A549 (cell line): ENCODE results near the gene HES3. TPM values are rescaled to one million over a fixed set of nuclear protein-coding genes. Genes with fewer than 3 reads are reported as not detected.

ENCODE experiments used
- ATAC-seq, 2 experiments: fragments of 200-7000 bp in 1 of 2; fragments of >200 bp in 1 of 2; cut with Nextera tagmentation in 1 of 2; cut with Tn5 transposase in 1 of 2; 3 replicates each; pipeline versions ENCODE4 v1.8.0 to v1.9.1; 2018 to 2020; ENCODE audit warnings: mild to moderate bottlenecking in 1 of 2, moderate library complexity in 1 of 2
- CTCF ChIA-PET: fragments of 300-600 bp; sonication (Branson Sonifier 250); formaldehyde crosslinking; extraction: SDS; loops from one replicate; lab custom pipeline; 2021; ENCODE audit warnings: antibody characterized with exemption, inconsistent platforms; lab: Yijun Ruan, JAX
- POLR2A ChIA-PET: fragments of 350-600 bp; formaldehyde crosslinking; extraction: SDS; loops from one replicate; lab custom pipeline; 2021; ENCODE audit warnings: antibody characterized with exemption, inconsistent platforms; lab: Yijun Ruan, JAX
- DNase-seq, 2 experiments: peaks; one replicate each; pipeline versions ENCODE4 v3.0.0 to v3.0.0-alpha.2; 2011 to 2016; ENCODE audit warnings: low read depth in 1 of 2, low spot score in 1 of 2
- FAIRE-seq: peaks from 2 replicates; lab custom pipeline; 2011; peaks lifted over from hg19 to GRCh38; lab: Jason Lieb, UNC
- H3K27ac ChIP-seq, 2 experiments: fragments of >200 bp; sonication (Bioruptor Twin); formaldehyde crosslinking; 3 replicates each; pipeline ENCODE4 v1.5.1; 2016 to 2017
- H3K4me1 ChIP-seq: fragments of >200 bp; sonication (Bioruptor Twin); formaldehyde crosslinking; 3 replicates; pipeline ENCODE4 v1.6.1; 2016
- H3K4me2 ChIP-seq: fragments of >200 bp; sonication (Bioruptor Twin); formaldehyde crosslinking; 3 replicates; pipeline ENCODE4 v1.6.1; 2016
- H3K4me3 ChIP-seq: fragments of >200 bp; sonication (Bioruptor Twin); formaldehyde crosslinking; 3 replicates; pipeline ENCODE4 v1.5.1; 2016
- H3K9me3 ChIP-seq: fragments of >200 bp; sonication (Bioruptor Twin); formaldehyde crosslinking; 3 replicates; pipeline ENCODE4 v1.6.1; 2016
- BCL3 ChIP-seq: fragments of >200 bp; sonication (Bioruptor Twin); formaldehyde crosslinking; IDR thresholded peaks from 3 replicates; pipeline ENCODE4 v1.6.1; 2016
- BHLHE40 ChIP-seq: IDR thresholded peaks from 2 replicates; pipeline ENCODE4 v1.6.1; 2012; ENCODE audit warnings: low read depth, low read length, inconsistent platforms
- CTCF ChIP-seq: fragments of >200 bp; sonication (Bioruptor Twin); formaldehyde crosslinking; IDR thresholded peaks from 3 replicates; pipeline ENCODE4 v1.5.1; 2016
- E2F6 ChIP-seq: IDR thresholded peaks from 2 replicates; pipeline ENCODE4 v1.6.1; 2012; ENCODE audit warnings: low read depth, borderline replicate concordance
- EHF ChIP-seq: fragments of 250-450 bp; sonication (Bioruptor Pico); IDR thresholded peaks from 2 replicates; pipeline ENCODE4 v1.5.0; 2020; ENCODE audit warnings: mild to moderate bottlenecking
- EHMT2 ChIP-seq: fragments of 200-600 bp; sonication (generic); IDR thresholded peaks from 2 replicates; pipeline ENCODE4 v1.6.1; 2016; ENCODE audit warnings: antibody characterized with exemption, low read depth, mild to moderate bottlenecking, moderate library complexity
- ELK1 ChIP-seq: fragments of 150-350 bp; IDR thresholded peaks from 2 replicates; pipeline ENCODE4 v1.6.1; 2014; ENCODE audit warnings: low read depth, mild to moderate bottlenecking, low read length
- GATA3 ChIP-seq: IDR thresholded peaks from 2 replicates; pipeline ENCODE4 v1.6.1; 2012; ENCODE audit warnings: borderline replicate concordance
- HDAC2 ChIP-seq: fragments of 200-600 bp; sonication (generic); IDR thresholded peaks from 2 replicates; pipeline ENCODE4 v1.6.1; 2016
- HES2 ChIP-seq: fragments of >200 bp; sonication (Bioruptor Twin); formaldehyde crosslinking; IDR thresholded peaks from 2 replicates; pipeline ENCODE4 v1.6.1; 2016
- HOXB5 ChIP-seq: fragments of 250-450 bp; sonication (Bioruptor Pico); IDR thresholded peaks from 2 replicates; pipeline ENCODE4 v1.5.0; 2020; ENCODE audit warnings: mild to moderate bottlenecking, moderate library complexity
- JUNB ChIP-seq: fragments of >200 bp; sonication (Bioruptor Twin); formaldehyde crosslinking; IDR thresholded peaks from 2 replicates; pipeline ENCODE4 v1.6.1; 2016
- MAX ChIP-seq: IDR thresholded peaks from 2 replicates; pipeline ENCODE4 v1.6.1; 2012
- MAZ ChIP-seq: fragments of 150-350 bp; IDR thresholded peaks from 2 replicates; pipeline ENCODE4 v1.6.1; 2014; ENCODE audit warnings: antibody characterized with exemption, low read depth, low read length, borderline replicate concordance
- NR3C1 ChIP-seq: fragments of >200 bp; sonication (Bioruptor Twin); formaldehyde crosslinking; IDR thresholded peaks from 3 replicates; pipeline ENCODE4 v1.6.1; 2017
- PBX3 ChIP-seq: IDR thresholded peaks from 2 replicates; pipeline ENCODE4 v1.6.1; 2012
- PHF8 ChIP-seq: fragments of 200-600 bp; sonication (generic); IDR thresholded peaks from 2 replicates; pipeline ENCODE4 v1.6.1; 2016; ENCODE audit warnings: low read depth, mild to moderate bottlenecking, antibody characterized with exemption, moderate library complexity, borderline replicate concordance
- RNF2 ChIP-seq: fragments of 200-600 bp; sonication (generic); IDR thresholded peaks from 2 replicates; pipeline ENCODE4 v1.6.1; 2016; ENCODE audit warnings: low read depth, mild to moderate bottlenecking, antibody characterized with exemption, moderate library complexity, borderline replicate concordance
- SREBF2 ChIP-seq: fragments of 450-650 bp; IDR thresholded peaks from 2 replicates; pipeline ENCODE4 v1.6.1; 2014; ENCODE audit warnings: mild to moderate bottlenecking, moderate library complexity
- WGBS: methylation state at CpG from one replicate; pipeline ENCODE4 v1.1.6; 2017; ENCODE audit errors: missing lambda C conversion rate; 5-methylcytosine and 5-hydroxymethylcytosine counted together
- polyA plus RNA-seq, 4 experiments: library from polyadenylated mRNA; depleted of rRNA in 3 of 4; stranded (reverse); fragments of >200 nt; fragmentation: RNase III in 1 of 4; extraction: RNeasy Plus Mini Kit Qiagen cat#74134 plus additional on column Dnase treatment in 1 of 4; gene quantifications; 2 replicates in 3 of 4; 3 replicates in 1 of 4; pipeline ENCODE4 v1.2.3, GENCODE V29; 2011 to 2017

Gene HES3
- polyA plus RNA-seq, 2 of the 4 experiments (the other 2 are of a cell fraction) = not detected

- 91% methylated on average over 9 of the region's 17 CpGs for WGBS
- no peak for ATAC-seq
- POLR2A ChIA-PET = no interaction called here
- H3K4me3 ChIP-seq = no peak overlapping the region
- H3K27ac ChIP-seq = no peak overlapping the region
- peaks cover 9% of the 10 kb centered on the region for H3K4me1 ChIP-seq
- no peak for FAIRE-seq
- DNase-seq = no peak
- no peaks in the 10 kb centered on the region for H3K9me3 ChIP-seq
- H3K4me2 ChIP-seq = no peak overlapping the region
- TF ChIP-seq JUNB (no peak), SREBF2 (no peak), BCL3 (no peak), HES2 (no peak), NR3C1 (no peak), MAX (no peak), HOXB5 (CRISPR knock-in tag) (no peak), E2F6 (no peak), GATA3 (no peak), EHF (no peak)
- CTCF ChIA-PET = interaction anchor here (1.2 to 1.3 kb wide), 3 partner anchors 12 to 37 kb away, joined by 4 to 5 read pairs (median 4); no protein-coding TSS in a partner anchor
These were observed 34.1 kb upstream of the HES3 start for GRCh38 chr1:6209661-6210580.

- no peak for FAIRE-seq
These were observed 33.2 kb upstream of the HES3 start for GRCh38 chr1:6210591-6211355.

More at GRCh38 chr1:6210591-6211355, 33.2 kb upstream of the HES3 start:
- ChIA-PET CTCF (interaction anchor here (1.2 to 1.3 kb wide), 3 partner anchors 11 to 36 kb away, joined by 4 to 5 read pairs (median 4); no protein-coding TSS in a partner anchor), POLR2A (no interaction called here)
- Histone ChIP-seq H3K9me3 (no peaks in the 10 kb centered on the region), H3K4me2 (no peak overlapping the region), H3K4me1 (peaks cover 9% of the 10 kb centered on the region), H3K27ac (no peak overlapping the region), H3K4me3 (no peak overlapping the region)
- 96% methylated on average over 18 of the region's 29 CpGs for whole genome bisulfite sequencing
- DNase-seq (no peak), ATAC-seq (no peak)
- TF ChIP-seq PBX3 (no peak), MAZ (no peak), EHMT2 (no peak), HDAC2 (no peak), CTCF (no peak), NR3C1 (no peak), RNF2 (no peak), PHF8 (no peak), ELK1 (no peak), BHLHE40 (no peak)
